Endothelial cell of umbilical vein (primary cell): Measurements from ENCODE around the gene UGT1A9. TPM values are rescaled to one million over a fixed set of nuclear protein-coding genes. Genes with fewer than 3 reads are reported as not detected.

Experiments used
- BruUV-seq: library from RNA; stranded (reverse); fragments of 400-500 nt; replicated peaks from 2 replicates; lab custom pipeline; 2021; lab: Mats Ljungman, UMichigan
- CTCF ChIA-PET: fragments of 300-600, 350-600 bp; sonication (Branson Sonifier 250); formaldehyde crosslinking; loops from one replicate; lab custom pipeline; 2021; ENCODE audit warnings: antibody characterized with exemption, inconsistent platforms; lab: Charles Lee
- POLR2A ChIA-PET: fragments of 300-600, 350-600 bp; sonication (Branson Sonifier 250); formaldehyde crosslinking; loops from one replicate; lab custom pipeline; 2021; ENCODE audit warnings: antibody characterized with exemption, inconsistent platforms; lab: Charles Lee
- DNase-seq: peaks from one replicate; pipeline ENCODE4 v3.0.0-alpha.2; 2011; ENCODE audit warnings: low read depth, low spot score
- FAIRE-seq: peaks from 2 replicates; lab custom pipeline; 2011; peaks lifted over from hg19 to GRCh38; lab: Jason Lieb, UNC
- H2AFZ ChIP-seq: 2 replicates; pipeline ENCODE4 v1.6.0; 2012; ENCODE audit warnings: low read depth, low read length, control low read depth, inconsistent platforms
- H3K27ac ChIP-seq: 2 replicates; pipeline ENCODE4 v1.5.1; 2011; ENCODE audit warnings: low read depth, mild to moderate bottlenecking, control low read depth, low read length, moderate library complexity; ENCODE audit not compliant: insufficient read depth
- H3K27me3 ChIP-seq, 2 experiments: 2 replicates each; pipeline versions ENCODE4 v1.6.0 to v1.6.1; 2011; ENCODE audit warnings: low read length in 2 of 2, mixed read lengths in 1 of 2; ENCODE audit not compliant: control insufficient read depth in 2 of 2, insufficient read depth in 2 of 2
- H3K36me3 ChIP-seq, 2 experiments: 2 replicates in 1 of 2; 3 replicates in 1 of 2; pipeline ENCODE4 v1.5.1; 2011; ENCODE audit warnings: low read length in 2 of 2, mild to moderate bottlenecking in 1 of 2, moderate library complexity in 1 of 2; ENCODE audit not compliant: control insufficient read depth in 2 of 2, insufficient read depth in 2 of 2; ENCODE audit errors: extremely low read depth in 1 of 2
- H3K4me1 ChIP-seq: 3 replicates; pipeline ENCODE4 v1.5.1; 2011; ENCODE audit warnings: mild to moderate bottlenecking, low read length; ENCODE audit not compliant: control insufficient read depth, insufficient read depth; ENCODE audit errors: extremely low read depth
- H3K4me2 ChIP-seq: 2 replicates; pipeline ENCODE4 v1.6.1; 2011; ENCODE audit warnings: low read length, control low read depth, mixed read lengths; ENCODE audit not compliant: insufficient read depth
- H3K4me3 ChIP-seq, 3 experiments: fragments of 200-600 bp in 1 of 3; sonication (generic), shearing (Covaris generic) in 1 of 3; replicated peaks in 1 of 3; 2 replicates each; pipeline ENCODE4 v1.5.1; 2011 to 2016; ENCODE audit warnings: control low read depth in 3 of 3, low read length in 3 of 3, mild to moderate bottlenecking in 2 of 3, inconsistent platforms in 1 of 3, low read depth in 1 of 3, moderate library complexity in 1 of 3; ENCODE audit not compliant: insufficient read depth in 1 of 3
- H3K79me2 ChIP-seq: 2 replicates; pipeline ENCODE4 v1.6.0; 2012; ENCODE audit warnings: low read length, inconsistent platforms; ENCODE audit not compliant: control insufficient read depth, insufficient read depth
- H3K9ac ChIP-seq: replicated peaks from 2 replicates; pipeline ENCODE3; 2011; ENCODE audit warnings: low read length, control low read depth; ENCODE audit not compliant: insufficient read depth; ENCODE audit errors: extremely low read depth
- H3K9me1 ChIP-seq: replicated peaks from 3 replicates; pipeline ENCODE4 v1.6.0; 2011; ENCODE audit warnings: mild to moderate bottlenecking, low read length; ENCODE audit not compliant: control insufficient read depth, insufficient read depth; ENCODE audit errors: extremely low read depth
- H3K9me3 ChIP-seq: replicated peaks from 2 replicates; pipeline ENCODE4 v1.5.1; 2012; ENCODE audit warnings: low read length, inconsistent platforms; ENCODE audit not compliant: control insufficient read depth, insufficient read depth
- H4K20me1 ChIP-seq: replicated peaks from 2 replicates; pipeline ENCODE3; 2011; ENCODE audit warnings: mild to moderate bottlenecking, low read length; ENCODE audit not compliant: control insufficient read depth, insufficient read depth; ENCODE audit errors: extremely low read depth
- EZH2 ChIP-seq: IDR thresholded peaks from 2 replicates; pipeline ENCODE4 v1.6.1; 2012; ENCODE audit warnings: borderline replicate concordance, low read depth, mild to moderate bottlenecking, moderate library complexity, low read length, inconsistent platforms; ENCODE audit not compliant: severe bottlenecking
- FOS ChIP-seq: IDR thresholded peaks from 2 replicates; pipeline ENCODE4 v1.6.1; 2011; ENCODE audit warnings: mild to moderate bottlenecking, low read length, moderate library complexity, borderline replicate concordance; ENCODE audit not compliant: insufficient read depth
- GATA2 ChIP-seq: IDR thresholded peaks from 2 replicates; pipeline ENCODE4 v1.7.0; 2011; ENCODE audit warnings: low read depth, mild to moderate bottlenecking, moderate library complexity, mixed read lengths, low read length; ENCODE audit not compliant: insufficient read length, insufficient read depth
- JUN ChIP-seq: IDR thresholded peaks from 2 replicates; pipeline ENCODE4 v1.6.1; 2011; ENCODE audit warnings: borderline replicate concordance, low read depth; ENCODE audit not compliant: insufficient read length, insufficient read depth
- MAX ChIP-seq: IDR thresholded peaks from 2 replicates; pipeline ENCODE4 v1.6.1; 2011; ENCODE audit not compliant: insufficient read depth, insufficient read length
- MYC ChIP-seq: IDR thresholded peaks from one replicate; pipeline ENCODE4 v1.6.1; 2011; ENCODE audit warnings: mild to moderate bottlenecking, low read depth, low read length
- POLR2A ChIP-seq: IDR thresholded peaks from 2 replicates; pipeline ENCODE4 v1.6.1; 2012; ENCODE audit warnings: low read depth, mild to moderate bottlenecking, control low read depth, low read length
- dilution Hi-C: fragments of 300-500 bp; cut with MboI; formaldehyde crosslinking; loops from one replicate; pipeline ENCODE4 v1.15.0; 2019; ENCODE audit warnings: low sequenced_read_pairs; ENCODE audit not compliant: extremely low pct_ligation_motif_present
- intact Hi-C: fragments of 100-400 bp; cut with micrococcal nuclease; formaldehyde crosslinking; loops from one replicate; pipeline ENCODE4 v1.10.0; 2022
- polyA plus RNA-seq, 4 experiments: library from polyadenylated mRNA; depleted of rRNA in 3 of 4; stranded (reverse) in 3 of 4; unstranded in 1 of 4; fragments of >200 nt; gene quantifications; 2 replicates each; pipeline versions ENCODE4 v1.2.1 to v1.2.3, GENCODE V29; 2011 to 2012; ENCODE audit warnings: missing spikeins in 1 of 4
- total RNA-seq: library from RNA; stranded (reverse); gene quantifications from 2 replicates; pipeline ENCODE4 v1.2.3, GENCODE V29; 2021
- TF ChIP-seq, protein P1 (sequence below), 2 donors: IDR thresholded peaks; 1 replicate in 1 of 2; 2 replicates in 1 of 2; pipeline ENCODE4 v1.5.1; 2011; ENCODE audit warnings: low read length in 2 of 2, mild to moderate bottlenecking in 2 of 2, moderate library complexity in 2 of 2, control low read depth in 1 of 2, inconsistent platforms in 1 of 2, low read depth in 1 of 2; ENCODE audit not compliant: insufficient read depth in 1 of 2; ENCODE audit errors: extremely low read depth in 1 of 2

UGT1A9 gene
- total and polyA plus RNA-seq, 2 donors (not counting 3 experiments of a cell fraction or from before 2014, with no cell fraction given), result not detected

DNA sequence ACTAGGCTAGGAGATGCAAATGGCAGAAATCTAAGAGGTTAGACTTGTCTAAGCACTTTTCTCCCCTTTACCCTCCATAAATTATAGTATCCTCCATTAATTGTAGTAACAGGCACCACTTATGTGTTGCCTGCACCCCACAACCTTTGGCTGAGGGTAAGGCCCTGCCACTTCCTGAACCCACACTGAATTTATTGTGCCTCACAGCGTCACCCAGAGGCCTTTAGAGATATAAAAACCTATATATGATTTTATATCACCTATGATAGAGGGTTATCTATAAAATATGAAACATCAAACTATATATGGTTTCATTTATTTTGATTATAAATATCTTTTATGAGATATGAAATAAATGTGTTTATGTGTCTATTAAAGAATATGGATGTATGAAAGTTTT, 2.6 kb downstream of the UGT1A9 start:
- no peak overlapping the region for H2AFZ ChIP-seq
- H3K9ac ChIP-seq, result no peak overlapping the region
- TF ChIP-seq POLR2A (no peak), FOS (no peak), JUN (no peak)
- FAIRE-seq, result no peak
- intact Hi-C loops (no loop called here), dilution Hi-C loops (no loop called here)
- DNase-seq, result no peak
- H3K4me3 ChIP-seq, result no peak overlapping the region
- ChIA-PET POLR2A (no interaction called here), CTCF (no interaction called here)
- no peaks in the 10 kb centered on the region for H3K9me1 ChIP-seq
- H3K36me3 ChIP-seq, result no peaks in the 10 kb centered on the region
- no peaks in the 10 kb centered on the region for H4K20me1 ChIP-seq
- BruUV-seq, result no TSS peak
- H3K79me2 ChIP-seq, result no peaks in the 10 kb centered on the region
- no peak overlapping the region for H3K27ac ChIP-seq
- no peaks in the 10 kb centered on the region for H3K4me1 ChIP-seq
- H3K4me2 ChIP-seq, result no peak overlapping the region
- no peaks in the 10 kb centered on the region for H3K9me3 ChIP-seq
- no peaks in the 10 kb centered on the region for H3K27me3 ChIP-seq

DNA sequence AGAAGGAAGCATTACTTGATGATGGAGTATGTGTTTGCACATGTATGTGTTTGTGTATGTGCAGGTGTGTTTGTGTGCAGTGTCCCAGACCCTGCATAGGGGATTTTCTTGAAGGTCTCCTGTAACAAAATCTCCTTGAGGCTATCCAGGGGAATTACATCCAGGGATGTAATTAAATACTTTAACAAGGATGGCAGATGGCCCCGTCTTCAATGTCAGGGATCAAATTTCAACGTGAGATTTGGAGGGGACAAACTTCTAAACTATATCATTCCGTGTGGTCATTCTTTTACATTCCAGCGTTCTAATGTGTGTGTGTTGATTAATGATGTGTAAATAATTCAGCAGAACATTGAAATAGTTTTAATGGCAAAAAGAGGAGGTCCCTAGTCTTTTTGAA, 3.3 kb downstream of the UGT1A9 start:
- Histone ChIP-seq H3K9ac (no peak overlapping the region), H3K9me1 (no peaks in the 10 kb centered on the region), H3K4me2 (no peak overlapping the region), H3K27ac (no peak overlapping the region), H3K4me3 (no peak overlapping the region), H3K9me3 (no peaks in the 10 kb centered on the region), H3K79me2 (no peaks in the 10 kb centered on the region), H2AFZ (no peak overlapping the region), H3K4me1 (no peaks in the 10 kb centered on the region), H3K27me3 (no peaks in the 10 kb centered on the region), H4K20me1 (no peaks in the 10 kb centered on the region), H3K36me3 (no peaks in the 10 kb centered on the region)
- TF ChIP-seq MAX (no peak), MYC (no peak), GATA2 (no peak), FOS (no peak), EZH2 (no peak), POLR2A (no peak)
- TF ChIP-seq, protein P1, sequence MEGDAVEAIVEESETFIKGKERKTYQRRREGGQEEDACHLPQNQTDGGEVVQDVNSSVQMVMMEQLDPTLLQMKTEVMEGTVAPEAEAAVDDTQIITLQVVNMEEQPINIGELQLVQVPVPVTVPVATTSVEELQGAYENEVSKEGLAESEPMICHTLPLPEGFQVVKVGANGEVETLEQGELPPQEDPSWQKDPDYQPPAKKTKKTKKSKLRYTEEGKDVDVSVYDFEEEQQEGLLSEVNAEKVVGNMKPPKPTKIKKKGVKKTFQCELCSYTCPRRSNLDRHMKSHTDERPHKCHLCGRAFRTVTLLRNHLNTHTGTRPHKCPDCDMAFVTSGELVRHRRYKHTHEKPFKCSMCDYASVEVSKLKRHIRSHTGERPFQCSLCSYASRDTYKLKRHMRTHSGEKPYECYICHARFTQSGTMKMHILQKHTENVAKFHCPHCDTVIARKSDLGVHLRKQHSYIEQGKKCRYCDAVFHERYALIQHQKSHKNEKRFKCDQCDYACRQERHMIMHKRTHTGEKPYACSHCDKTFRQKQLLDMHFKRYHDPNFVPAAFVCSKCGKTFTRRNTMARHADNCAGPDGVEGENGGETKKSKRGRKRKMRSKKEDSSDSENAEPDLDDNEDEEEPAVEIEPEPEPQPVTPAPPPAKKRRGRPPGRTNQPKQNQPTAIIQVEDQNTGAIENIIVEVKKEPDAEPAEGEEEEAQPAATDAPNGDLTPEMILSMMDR (IDR thresholded peaks at IDR 0.05; ENCODE audit: extremely low read depth in 1 of 2, insufficient read depth in 1 of 2, low read depth in 1 of 2, low read length in 2 of 2), result no peak
- CTCF ChIA-PET, result no interaction called here
- POLR2A ChIA-PET, result no interaction called here
- no TSS peak for BruUV-seq
- dilution Hi-C loops, result no loop called here
- intact Hi-C loops, result no loop called here
- FAIRE-seq (peak; percentile 35), DNase-seq (no peak)
